A549 (cell line): ENCODE data around the gene CMTM2.
"Not testable (repeated sequence)": the region's sequence is repeated elsewhere in the genome, so short reads cannot be mapped to it uniquely, and the experiment has no call there.

Experiments used
- ESRRA ChIP-seq: fragments of 150-350 bp; IDR thresholded peaks from 2 replicates; pipeline ENCODE4 v1.6.1; 2014; ENCODE audit warnings: mild to moderate bottlenecking, low read length, borderline replicate concordance
- HEYL ChIP-seq: fragments of 250-450 bp; sonication (Bioruptor Pico); IDR thresholded peaks from 2 replicates; pipeline ENCODE4 v1.8.0; 2021; ENCODE audit warnings: mild to moderate bottlenecking, moderate library complexity
- JUN ChIP-seq, 2 experiments: fragments of >200 bp; sonication (Bioruptor Twin); formaldehyde crosslinking; IDR thresholded peaks; 2 replicates in 1 of 2; 3 replicates in 1 of 2; pipeline ENCODE4 v1.6.1; 2016 to 2017
- POLR2A ChIP-seq: IDR thresholded peaks from 2 replicates; pipeline ENCODE4 v1.6.1; 2012; ENCODE audit warnings: mild to moderate bottlenecking, low read length
- RAD21 ChIP-seq, 2 experiments: fragments of >200 bp in 1 of 2; sonication (Bioruptor Twin) in 1 of 2; formaldehyde crosslinking in 1 of 2; IDR thresholded peaks in 1 of 2; conservative IDR thresholded peaks in 1 of 2; 2 replicates in 1 of 2; 3 replicates in 1 of 2; pipeline ENCODE4 v1.6.1; 2012 to 2018; ENCODE audit warnings: inconsistent platforms in 1 of 2
- RFX5 ChIP-seq: fragments of 450-650 bp; IDR thresholded peaks from 2 replicates; pipeline ENCODE4 v1.7.1; 2014; ENCODE audit warnings: antibody characterized with exemption, mild to moderate bottlenecking, moderate library complexity
- TF ChIP-seq, protein P1 (sequence below): fragments of >200 bp; sonication (Bioruptor Twin); formaldehyde crosslinking; IDR thresholded peaks from 3 replicates; pipeline ENCODE4 v1.5.1; 2016

DNA sequence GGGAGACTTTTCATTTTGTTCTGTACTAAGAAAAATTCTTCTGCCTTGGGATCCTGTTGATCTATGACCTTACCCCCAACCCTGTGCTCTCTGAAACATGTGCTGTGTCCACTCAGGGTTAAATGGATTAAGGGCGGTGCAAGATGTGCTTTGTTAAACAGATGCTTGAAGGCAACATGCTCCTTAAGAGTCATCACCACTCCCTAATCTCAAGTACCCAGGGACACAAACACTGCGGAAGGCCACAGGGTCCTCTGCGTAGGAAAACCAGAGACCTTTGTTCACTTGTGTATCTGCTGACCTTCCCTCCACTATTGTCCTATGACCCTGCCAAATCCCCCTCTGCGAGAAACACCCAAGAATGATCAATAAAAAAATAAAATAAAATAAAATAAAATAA, 52.3 kb downstream of the CMTM2 start:
- not testable (repeated sequence) for TF ChIP-seq RAD21 (conservative IDR thresholded peaks at IDR 0.05 in 1 of 2, IDR thresholded peaks at IDR 0.05 in 1 of 2); ESRRA; HEYL; POLR2A; RFX5; JUN (IDR thresholded peaks at IDR 0.05)
- TF ChIP-seq, protein P1, sequence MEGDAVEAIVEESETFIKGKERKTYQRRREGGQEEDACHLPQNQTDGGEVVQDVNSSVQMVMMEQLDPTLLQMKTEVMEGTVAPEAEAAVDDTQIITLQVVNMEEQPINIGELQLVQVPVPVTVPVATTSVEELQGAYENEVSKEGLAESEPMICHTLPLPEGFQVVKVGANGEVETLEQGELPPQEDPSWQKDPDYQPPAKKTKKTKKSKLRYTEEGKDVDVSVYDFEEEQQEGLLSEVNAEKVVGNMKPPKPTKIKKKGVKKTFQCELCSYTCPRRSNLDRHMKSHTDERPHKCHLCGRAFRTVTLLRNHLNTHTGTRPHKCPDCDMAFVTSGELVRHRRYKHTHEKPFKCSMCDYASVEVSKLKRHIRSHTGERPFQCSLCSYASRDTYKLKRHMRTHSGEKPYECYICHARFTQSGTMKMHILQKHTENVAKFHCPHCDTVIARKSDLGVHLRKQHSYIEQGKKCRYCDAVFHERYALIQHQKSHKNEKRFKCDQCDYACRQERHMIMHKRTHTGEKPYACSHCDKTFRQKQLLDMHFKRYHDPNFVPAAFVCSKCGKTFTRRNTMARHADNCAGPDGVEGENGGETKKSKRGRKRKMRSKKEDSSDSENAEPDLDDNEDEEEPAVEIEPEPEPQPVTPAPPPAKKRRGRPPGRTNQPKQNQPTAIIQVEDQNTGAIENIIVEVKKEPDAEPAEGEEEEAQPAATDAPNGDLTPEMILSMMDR, result not testable (repeated sequence)
